SK-N-SH treated with all-trans-retinoic acid at 6 μM for 48 hours (cell line): Measurements from ENCODE around the gene COG1.
"Not testable (repeated sequence)": the region's sequence is repeated elsewhere in the genome, so short reads cannot be mapped to it uniquely, and the experiment has no call there.

ENCODE experiments used
- ATAC-seq: fragments of 200-7000 bp; cut with Tn5 transposase; 3 replicates; pipeline ENCODE4 v1.9.1; 2020; ENCODE audit warnings: mild to moderate bottlenecking, moderate library complexity
- ARNTL ChIP-seq: fragments of 450-650 bp; formaldehyde crosslinking; IDR thresholded peaks from 2 replicates; pipeline ENCODE4 v1.5.0; 2020; ENCODE audit warnings: low read depth, mild to moderate bottlenecking, moderate library complexity, borderline replicate concordance
- BACH2 ChIP-seq: fragments of 250-450 bp; sonication (Bioruptor Pico); IDR thresholded peaks from 2 replicates; pipeline ENCODE4 v1.9.0; 2021; ENCODE audit warnings: mild to moderate bottlenecking, borderline replicate concordance
- CREB5 ChIP-seq: fragments of 250-450 bp; sonication (Bioruptor Pico); IDR thresholded peaks from 2 replicates; pipeline ENCODE4 v1.5.1; 2020; ENCODE audit warnings: low read depth, mild to moderate bottlenecking, moderate library complexity
- CSDC2 ChIP-seq: fragments of 250-450 bp; sonication (Bioruptor Pico); IDR thresholded peaks from 2 replicates; pipeline ENCODE4 v1.5.0; 2020; ENCODE audit warnings: mild to moderate bottlenecking, moderate library complexity
- CSRNP3 ChIP-seq: fragments of 250-450 bp; sonication (Bioruptor Pico); IDR thresholded peaks from 2 replicates; pipeline ENCODE4 v1.5.1; 2021; ENCODE audit warnings: mild to moderate bottlenecking, moderate library complexity
- ESRRG ChIP-seq: fragments of 250-450 bp; sonication (Bioruptor Pico); IDR thresholded peaks from 2 replicates; pipeline ENCODE4 v1.6.1; 2021; ENCODE audit warnings: mild to moderate bottlenecking
- GLIS3 ChIP-seq: fragments of 250-450 bp; sonication (Bioruptor Pico); IDR thresholded peaks from 2 replicates; pipeline ENCODE4 v1.5.0; 2020; ENCODE audit warnings: mild to moderate bottlenecking, moderate library complexity
- ISL1 ChIP-seq: fragments of 250-450 bp; sonication (Bioruptor Pico); IDR thresholded peaks from 2 replicates; pipeline ENCODE4 v2.1.2; 2022; ENCODE audit warnings: mild to moderate bottlenecking, moderate library complexity
- OSR1 ChIP-seq: fragments of 250-450 bp; sonication (Bioruptor Pico); IDR thresholded peaks from 2 replicates; pipeline ENCODE4 v1.8.0; 2022; ENCODE audit warnings: moderate library complexity, mild to moderate bottlenecking, inconsistent platforms
- PATZ1 ChIP-seq: fragments of 250-450 bp; sonication (Bioruptor Pico); IDR thresholded peaks from 2 replicates; pipeline ENCODE4 v1.8.0; 2020; ENCODE audit warnings: mild to moderate bottlenecking, moderate library complexity, borderline replicate concordance
- POU6F1 ChIP-seq: fragments of 250-450 bp; sonication (Bioruptor Pico); IDR thresholded peaks from 2 replicates; pipeline ENCODE4 v1.8.0; 2021; ENCODE audit warnings: low read depth, mild to moderate bottlenecking, moderate library complexity, borderline replicate concordance
- SNAI2 ChIP-seq: fragments of 250-450 bp; sonication (Bioruptor Pico); IDR thresholded peaks from 2 replicates; pipeline ENCODE4 v1.5.0; 2020; ENCODE audit warnings: mild to moderate bottlenecking, moderate library complexity
- TSHZ2 ChIP-seq: fragments of 250-450 bp; sonication (Bioruptor Pico); IDR thresholded peaks from 2 replicates; pipeline ENCODE4 v1.5.0; 2020; ENCODE audit warnings: mild to moderate bottlenecking, moderate library complexity
- ZFP3 ChIP-seq: fragments of 250-450 bp; sonication (Bioruptor Pico); IDR thresholded peaks from 2 replicates; pipeline ENCODE4 v1.5.0; 2020; ENCODE audit warnings: mild to moderate bottlenecking, moderate library complexity
- ZFP30 ChIP-seq: fragments of 450-650 bp; formaldehyde crosslinking; IDR thresholded peaks from 2 replicates; pipeline ENCODE4 v1.5.0; 2022; ENCODE audit warnings: mild to moderate bottlenecking, moderate library complexity
- ZNF565 ChIP-seq: fragments of 450-650 bp; formaldehyde crosslinking; conservative IDR thresholded peaks from 2 replicates; pipeline ENCODE4 v1.5.0; 2020; ENCODE audit warnings: low read depth, mild to moderate bottlenecking, moderate library complexity
- ZNF70 ChIP-seq: fragments of 450-650 bp; formaldehyde crosslinking; IDR thresholded peaks from 2 replicates; pipeline ENCODE4 v1.5.0; 2020; ENCODE audit warnings: mild to moderate bottlenecking, moderate library complexity
- ZNF8 ChIP-seq: fragments of 450-650 bp; formaldehyde crosslinking; IDR thresholded peaks from 2 replicates; pipeline ENCODE4 v1.5.0; 2020; ENCODE audit warnings: mild to moderate bottlenecking, moderate library complexity

Gene COG1

GRCh38 chr17:73150622-73151300 lies 42.1 kb upstream of the COG1 start:
- ATAC-seq: not testable (repeated sequence)

- no peak for ATAC-seq
- TF ChIP-seq ZFP3 (no peak), CREB5 (CRISPR knock-in tag) (no peak), ARNTL (no peak), ZNF565 (no peak), ISL1 (CRISPR knock-in tag) (no peak), CSDC2 (CRISPR knock-in tag) (no peak), OSR1 (CRISPR knock-in tag) (no peak), TSHZ2 (CRISPR knock-in tag) (no peak)
These were observed 40.8 kb upstream of the COG1 start for GRCh38 chr17:73151916-73152632.

GRCh38 chr17:73155410-73156165 lies 37.3 kb upstream of the COG1 start:
- ATAC-seq: no peak
- TF ChIP-seq BACH2 (CRISPR knock-in tag) (no peak), ESRRG (no peak), POU6F1 (no peak), CSRNP3 (CRISPR knock-in tag) (no peak), PATZ1 (CRISPR knock-in tag) (no peak), ZFP30 (no peak), SNAI2 (CRISPR knock-in tag) (no peak), CSDC2 (CRISPR knock-in tag) (no peak), ZFP3 (no peak), ZNF8 (CRISPR knock-in tag) (no peak), OSR1 (CRISPR knock-in tag) (no peak), GLIS3 (CRISPR knock-in tag) (no peak), ZNF70 (CRISPR knock-in tag) (no peak), TSHZ2 (CRISPR knock-in tag) (no peak), CREB5 (CRISPR knock-in tag) (no peak), ARNTL (no peak)
- TF ChIP-seq, all 23 proteins: peak for 0
